Keratinocyte (primary cell): ENCODE data around the gene VSIG8. TPM values are rescaled to one million over a fixed set of nuclear protein-coding genes. Genes with fewer than 3 reads are reported as not detected.

Experiments used
- DNase-seq: peaks from one replicate; pipeline ENCODE4 v3.0.0-alpha.2; 2011; ENCODE audit warnings: low read depth, missing footprints, low spot score
- FAIRE-seq: peaks from 2 replicates; lab custom pipeline; 2011; peaks lifted over from hg19 to GRCh38; lab: Jason Lieb, UNC
- H2AFZ ChIP-seq: 2 replicates; pipeline ENCODE4 v1.6.0; 2012; ENCODE audit warnings: low read length, control low read depth, inconsistent platforms; ENCODE audit not compliant: control insufficient read depth
- H3K27ac ChIP-seq: 2 replicates; pipeline ENCODE4 v1.5.1; 2011; ENCODE audit warnings: low read length; ENCODE audit not compliant: control insufficient read depth, insufficient read depth
- H3K27me3 ChIP-seq: 3 replicates; pipeline ENCODE4 v1.6.0; 2011; ENCODE audit warnings: low read length; ENCODE audit not compliant: control insufficient read depth, insufficient read depth; ENCODE audit errors: extremely low read depth
- H3K36me3 ChIP-seq, 2 experiments: 2 replicates in 1 of 2; 3 replicates in 1 of 2; pipeline ENCODE4 v1.5.1; 2011; ENCODE audit warnings: low read length in 2 of 2, mild to moderate bottlenecking in 1 of 2; ENCODE audit not compliant: control insufficient read depth in 2 of 2, insufficient read depth in 2 of 2; ENCODE audit errors: extremely low read depth in 1 of 2
- H3K4me1 ChIP-seq: 3 replicates; pipeline ENCODE4 v1.5.1; 2011; ENCODE audit warnings: low read length; ENCODE audit not compliant: control insufficient read depth, insufficient read depth; ENCODE audit errors: extremely low read depth
- H3K4me2 ChIP-seq: 3 replicates; pipeline ENCODE4 v1.6.0; 2011; ENCODE audit warnings: low read depth, low read length; ENCODE audit not compliant: control insufficient read depth, insufficient read depth; ENCODE audit errors: extremely low read depth
- H3K4me3 ChIP-seq, 3 experiments: fragments of 200-600 bp in 1 of 3; sonication (generic) in 1 of 3; 2 replicates in 2 of 3; 3 replicates in 1 of 3; pipeline ENCODE4 v1.5.1; 2011 to 2016; ENCODE audit warnings: low read length in 3 of 3, mild to moderate bottlenecking in 3 of 3, control low read depth in 2 of 3, inconsistent platforms in 1 of 3, low read depth in 1 of 3, mixed read lengths in 1 of 3, mixed run types in 1 of 3, moderate library complexity in 1 of 3; ENCODE audit not compliant: control insufficient read depth in 2 of 3, insufficient read depth in 2 of 3; ENCODE audit errors: extremely low read depth in 1 of 3
- H3K79me2 ChIP-seq: 2 replicates; pipeline ENCODE4 v1.6.0; 2012; ENCODE audit warnings: low read length; ENCODE audit not compliant: control insufficient read depth, insufficient read depth
- H3K9ac ChIP-seq: 3 replicates; pipeline ENCODE4 v1.6.0; 2011; ENCODE audit warnings: low read length; ENCODE audit not compliant: control insufficient read depth, insufficient read depth; ENCODE audit errors: extremely low read depth
- H3K9me1 ChIP-seq: 3 replicates; pipeline ENCODE4 v1.6.0; 2011; ENCODE audit warnings: low read length; ENCODE audit not compliant: control insufficient read depth, insufficient read depth; ENCODE audit errors: extremely low read depth
- H3K9me3 ChIP-seq: 2 replicates; pipeline ENCODE4 v1.5.1; 2012; ENCODE audit warnings: low read depth, low read length; ENCODE audit not compliant: control insufficient read depth
- H4K20me1 ChIP-seq: 3 replicates; pipeline ENCODE4 v1.6.0; 2011; ENCODE audit warnings: low read length; ENCODE audit not compliant: control insufficient read depth, insufficient read depth; ENCODE audit errors: extremely low read depth
- EZH2 ChIP-seq: IDR thresholded peaks from one replicate; pipeline ENCODE4 v1.6.1; 2012; ENCODE audit warnings: inconsistent platforms, mild to moderate bottlenecking, low read length, moderate library complexity
- dilution Hi-C: fragments of 300-500 bp; cut with MboI; formaldehyde crosslinking; loops from one replicate; pipeline ENCODE4 v1.7.0; 2020; ENCODE audit warnings: low sequenced_read_pairs; ENCODE audit not compliant: extremely low pct_ligation_motif_present
- polyA plus RNA-seq, 5 experiments: library from polyadenylated mRNA; depleted of rRNA in 3 of 5; stranded (reverse) in 3 of 5; stranded (forward) in 1 of 5; unstranded in 1 of 5; fragments of >200 nt; gene quantifications; 1 replicate in 1 of 5; 2 replicates in 3 of 5; 3 replicates in 1 of 5; pipeline versions ENCODE4 v1.2.1 to v1.2.3, GENCODE V29; 2011 to 2012; ENCODE audit warnings: missing spikeins in 2 of 5, low read depth in 1 of 5, low replicate concordance in 1 of 5
- TF ChIP-seq, protein P1 (sequence below), 3 experiments: IDR thresholded peaks in 1 of 3; conservative IDR thresholded peaks in 1 of 3; optimal IDR thresholded peaks in 1 of 3; 2 replicates in 2 of 3; 3 replicates in 1 of 3; pipeline versions ENCODE3 to v1.5.1; 2011; ENCODE audit warnings: low read length in 3 of 3, mild to moderate bottlenecking in 3 of 3, moderate library complexity in 2 of 3, control low read depth in 1 of 3, inconsistent platforms in 1 of 3; ENCODE audit not compliant: insufficient read depth in 2 of 3; ENCODE audit errors: extremely low read depth in 1 of 3

Gene VSIG8
- polyA plus RNA-seq, 1 donor (not counting 4 experiments of a cell fraction or from before 2014, with no cell fraction given) = 0.56 TPM

DNA sequence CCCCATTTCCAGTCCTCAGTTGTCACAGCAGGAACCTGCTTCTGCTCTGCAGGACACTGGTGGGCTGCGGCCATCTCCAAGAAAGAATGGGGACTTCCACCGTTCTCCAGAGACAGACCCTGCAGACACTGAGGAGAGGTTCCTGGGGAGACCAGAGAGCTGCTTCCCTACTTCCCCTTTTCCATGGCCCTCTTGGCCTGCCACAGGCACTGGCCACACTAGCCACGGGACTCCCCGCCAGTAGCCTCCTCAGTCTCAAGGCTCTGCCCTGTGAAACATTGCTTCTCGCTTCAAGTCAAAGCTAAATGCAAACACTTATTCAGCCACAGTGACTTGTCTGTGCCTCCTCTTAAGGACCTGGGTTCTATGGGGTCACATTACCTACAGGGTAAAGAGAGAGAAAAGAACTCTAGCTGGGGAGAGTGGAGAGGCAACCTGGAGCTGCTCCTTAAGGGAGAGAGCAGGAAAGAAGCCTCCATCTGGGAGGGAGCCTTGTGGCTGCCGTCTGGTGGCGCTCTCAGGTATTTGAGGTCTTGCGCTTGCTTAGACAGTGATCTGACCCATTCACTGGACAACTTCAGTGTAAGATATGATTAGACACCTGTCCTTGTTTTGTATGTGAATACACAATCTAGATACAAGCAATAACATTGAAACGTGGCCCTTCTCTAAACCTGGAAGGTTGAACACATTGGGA is 41.1 kb downstream of the VSIG8 start:
- Histone ChIP-seq H3K27me3 (peaks cover 21% of the 10 kb centered on the region), H2AFZ (no peak overlapping the region), H3K4me3 (no peak overlapping the region), H3K4me2 (no peak overlapping the region), H3K79me2 (no peaks in the 10 kb centered on the region), H3K9me3 (no peaks in the 10 kb centered on the region), H3K9me1 (no peaks in the 10 kb centered on the region), H4K20me1 (no peaks in the 10 kb centered on the region), H3K36me3 (no peaks in the 10 kb centered on the region), H3K4me1 (peaks cover 10% of the 10 kb centered on the region), H3K27ac (no peak overlapping the region), H3K9ac (no peak overlapping the region)
- FAIRE-seq (peak; percentile 66), DNase-seq (no peak)
- TF ChIP-seq EZH2 = no peak
- TF ChIP-seq, protein P1, sequence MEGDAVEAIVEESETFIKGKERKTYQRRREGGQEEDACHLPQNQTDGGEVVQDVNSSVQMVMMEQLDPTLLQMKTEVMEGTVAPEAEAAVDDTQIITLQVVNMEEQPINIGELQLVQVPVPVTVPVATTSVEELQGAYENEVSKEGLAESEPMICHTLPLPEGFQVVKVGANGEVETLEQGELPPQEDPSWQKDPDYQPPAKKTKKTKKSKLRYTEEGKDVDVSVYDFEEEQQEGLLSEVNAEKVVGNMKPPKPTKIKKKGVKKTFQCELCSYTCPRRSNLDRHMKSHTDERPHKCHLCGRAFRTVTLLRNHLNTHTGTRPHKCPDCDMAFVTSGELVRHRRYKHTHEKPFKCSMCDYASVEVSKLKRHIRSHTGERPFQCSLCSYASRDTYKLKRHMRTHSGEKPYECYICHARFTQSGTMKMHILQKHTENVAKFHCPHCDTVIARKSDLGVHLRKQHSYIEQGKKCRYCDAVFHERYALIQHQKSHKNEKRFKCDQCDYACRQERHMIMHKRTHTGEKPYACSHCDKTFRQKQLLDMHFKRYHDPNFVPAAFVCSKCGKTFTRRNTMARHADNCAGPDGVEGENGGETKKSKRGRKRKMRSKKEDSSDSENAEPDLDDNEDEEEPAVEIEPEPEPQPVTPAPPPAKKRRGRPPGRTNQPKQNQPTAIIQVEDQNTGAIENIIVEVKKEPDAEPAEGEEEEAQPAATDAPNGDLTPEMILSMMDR (optimal IDR thresholded peaks at IDR 0.05 in 1 of 3, IDR thresholded peaks at IDR 0.05 in 1 of 3, conservative IDR thresholded peaks at IDR 0.05 in 1 of 3; ENCODE audit: extremely low read depth in 1 of 3, insufficient read depth in 2 of 3, low read length in 3 of 3) = peak in 2 of 3 experiments; percentile 70 to 78
- dilution Hi-C loops = no loop called here

DNA sequence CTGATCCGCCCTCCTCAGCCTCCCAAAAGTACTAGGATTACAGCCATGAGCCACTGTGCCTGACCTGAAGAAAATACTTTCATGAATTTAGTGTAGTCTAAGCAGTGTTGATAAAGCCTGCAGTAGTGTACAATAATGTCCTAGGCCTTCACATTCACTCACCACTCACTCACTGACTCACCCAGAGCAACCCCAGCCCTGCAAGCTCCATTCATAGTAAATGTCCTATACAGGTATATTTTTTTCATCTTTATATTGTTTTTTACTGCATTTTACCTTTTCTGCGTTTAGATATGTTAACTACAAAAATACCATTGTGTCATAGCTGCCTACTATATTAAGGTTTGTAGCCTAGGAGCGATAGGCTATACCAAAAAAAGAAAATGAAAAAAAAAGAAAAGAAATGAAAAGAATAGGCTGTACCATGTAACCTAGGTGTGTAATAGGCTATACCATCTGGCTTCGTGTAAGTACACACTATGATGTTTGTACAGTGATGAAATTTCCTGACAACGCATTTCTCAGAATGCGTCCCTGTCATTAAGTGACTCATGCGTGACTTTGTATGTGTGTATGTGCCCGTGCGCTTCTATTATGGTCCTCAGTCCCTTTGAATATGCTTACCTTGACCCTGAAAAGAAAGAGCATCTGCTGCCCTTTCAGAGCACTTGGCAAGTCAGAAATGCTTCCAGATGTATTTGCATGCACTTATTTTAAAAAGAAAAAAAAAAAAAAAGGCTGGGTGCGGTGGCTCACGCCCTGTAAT is 45.0 kb downstream of the VSIG8 start:
- Histone ChIP-seq H3K9me1 (no peaks in the 10 kb centered on the region), H3K4me3 (no peak overlapping the region), H3K9me3 (no peaks in the 10 kb centered on the region), H3K4me2 (no peak overlapping the region), H3K36me3 (no peaks in the 10 kb centered on the region), H3K4me1 (no peaks in the 10 kb centered on the region), H4K20me1 (no peaks in the 10 kb centered on the region), H3K27ac (no peak overlapping the region), H3K27me3 (peaks cover 8% of the 10 kb centered on the region), H3K79me2 (no peaks in the 10 kb centered on the region), H3K9ac (no peak overlapping the region), H2AFZ (no peak overlapping the region)
- FAIRE-seq (no peak), DNase-seq (no peak)
- TF ChIP-seq, protein P1 (optimal IDR thresholded peaks at IDR 0.05 in 1 of 3, IDR thresholded peaks at IDR 0.05 in 1 of 3, conservative IDR thresholded peaks at IDR 0.05 in 1 of 3; ENCODE audit: extremely low read depth in 1 of 3, insufficient read depth in 2 of 3, low read length in 3 of 3) = no peak
- TF ChIP-seq EZH2 = no peak
- dilution Hi-C loops = no loop called here
